ENCODE measurements around the gene SLC27A4.

DNA sequence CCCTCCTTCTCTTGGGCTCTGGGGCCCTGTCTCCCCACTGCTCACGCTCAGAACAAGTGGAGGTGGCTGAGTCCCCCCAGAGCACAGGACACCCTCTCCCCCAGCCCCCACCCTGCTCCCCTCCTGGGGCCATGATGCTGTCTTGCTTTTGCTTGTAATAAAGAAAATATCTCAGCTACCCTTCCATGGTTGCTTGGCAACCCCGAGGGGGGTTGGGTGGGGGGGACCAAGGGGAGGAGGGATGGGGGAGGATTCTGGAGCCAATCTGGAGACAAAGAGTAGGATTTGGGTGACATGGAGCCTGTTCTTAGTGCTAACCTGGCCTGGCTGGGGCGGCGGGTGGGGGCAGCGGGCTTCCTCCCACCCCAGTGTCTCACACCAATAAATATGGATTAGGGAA, 64.2 kb downstream of the SLC27A4 start:
- TF ChIP-seq, protein P1, sequence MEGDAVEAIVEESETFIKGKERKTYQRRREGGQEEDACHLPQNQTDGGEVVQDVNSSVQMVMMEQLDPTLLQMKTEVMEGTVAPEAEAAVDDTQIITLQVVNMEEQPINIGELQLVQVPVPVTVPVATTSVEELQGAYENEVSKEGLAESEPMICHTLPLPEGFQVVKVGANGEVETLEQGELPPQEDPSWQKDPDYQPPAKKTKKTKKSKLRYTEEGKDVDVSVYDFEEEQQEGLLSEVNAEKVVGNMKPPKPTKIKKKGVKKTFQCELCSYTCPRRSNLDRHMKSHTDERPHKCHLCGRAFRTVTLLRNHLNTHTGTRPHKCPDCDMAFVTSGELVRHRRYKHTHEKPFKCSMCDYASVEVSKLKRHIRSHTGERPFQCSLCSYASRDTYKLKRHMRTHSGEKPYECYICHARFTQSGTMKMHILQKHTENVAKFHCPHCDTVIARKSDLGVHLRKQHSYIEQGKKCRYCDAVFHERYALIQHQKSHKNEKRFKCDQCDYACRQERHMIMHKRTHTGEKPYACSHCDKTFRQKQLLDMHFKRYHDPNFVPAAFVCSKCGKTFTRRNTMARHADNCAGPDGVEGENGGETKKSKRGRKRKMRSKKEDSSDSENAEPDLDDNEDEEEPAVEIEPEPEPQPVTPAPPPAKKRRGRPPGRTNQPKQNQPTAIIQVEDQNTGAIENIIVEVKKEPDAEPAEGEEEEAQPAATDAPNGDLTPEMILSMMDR (IDR thresholded peaks at IDR 0.05): no peak
- TF ChIP-seq POLR2A (IDR thresholded peaks at IDR 0.05): no peak
